Stimulated activated CD8-positive, alpha-beta memory T cell treated with anti-CD3 and anti-CD28 coated beads, Interleukin-2, amount 100 ng/mL, for 48 hours (primary cell): ENCODE results near the gene PTPRK.

ENCODE experiments used
- DNase-seq, 2 donors: peaks; one replicate each; pipeline ENCODE4 v3.0.0-alpha.2; 2020; ENCODE audit warnings: low read depth in 2 of 2

Gene PTPRK

GRCh38 chr6:128071212-128071611 is 449.2 kb downstream of the PTPRK start:
- no peak for DNase-seq

GRCh38 chr6:128070406-128070805 is 450.0 kb downstream of the PTPRK start:
- DNase-seq, result no peak

GRCh38 chr6:128069188-128069587 is 451.2 kb downstream of the PTPRK start:
- DNase-seq, result no peak

- DNase-seq, result no peak
These were observed 452.3 kb downstream of the PTPRK start for GRCh38 chr6:128068119-128068479.

GRCh38 chr6:128067446-128068118 is 452.8 kb downstream of the PTPRK start:
- DNase-seq, result no peak

GRCh38 chr6:128065072-128065471 is 455.3 kb downstream of the PTPRK start:
- DNase-seq, result no peak

GRCh38 chr6:128064540-128064895 is 455.9 kb downstream of the PTPRK start:
- no peak for DNase-seq

- DNase-seq, result no peak
These were observed 456.4 kb downstream of the PTPRK start for GRCh38 chr6:128063850-128064539.

GRCh38 chr6:128062882-128063603 is 457.4 kb downstream of the PTPRK start:
- DNase-seq, result no peak

- no peak for DNase-seq
These were observed 462.5 kb downstream of the PTPRK start for GRCh38 chr6:128057946-128058345.

GRCh38 chr6:128057541-128057940 is 462.9 kb downstream of the PTPRK start:
- DNase-seq, result no peak

GRCh38 chr6:128053109-128053508 is 467.3 kb downstream of the PTPRK start:
- DNase-seq, result no peak

- DNase-seq, result no peak
These were observed 472.4 kb downstream of the PTPRK start for GRCh38 chr6:128047989-128048388.

- DNase-seq, result no peak
These were observed 474.4 kb downstream of the PTPRK start for GRCh38 chr6:128046033-128046432.

GRCh38 chr6:128039543-128039942 is 480.9 kb downstream of the PTPRK start:
- no peak for DNase-seq

GRCh38 chr6:128036808-128037570 is 483.4 kb downstream of the PTPRK start:
- no peak for DNase-seq

GRCh38 chr6:128033156-128033555 is 487.2 kb downstream of the PTPRK start:
- DNase-seq, result no peak

- DNase-seq, result no peak
These were observed 488.4 kb downstream of the PTPRK start for GRCh38 chr6:128032042-128032441.

- DNase-seq, result no peak
These were observed 490.6 kb downstream of the PTPRK start for GRCh38 chr6:128029826-128030225.

- no peak for DNase-seq
These were observed 492.2 kb downstream of the PTPRK start for GRCh38 chr6:128028183-128028582.

GRCh38 chr6:128025478-128025877 is 494.9 kb downstream of the PTPRK start:
- no peak for DNase-seq

GRCh38 chr6:128024969-128025368 is 495.4 kb downstream of the PTPRK start:
- DNase-seq, result no peak
